K562 (cell line): ENCODE measurements around the gene SLC25A40. TPM values are rescaled to one million over a fixed set of nuclear protein-coding genes. Genes with fewer than 3 reads are reported as not detected.
A peak's percentile ranks its signal among the peaks of the same experiment; 100 is the strongest.

ENCODE experiments used
- ATAC-seq: fragments of 200-7000 bp; cut with Tn5 transposase; 3 replicates; pipeline ENCODE4 v1.9.1; 2020; ENCODE audit warnings: moderate library complexity
- BruUV-seq: library from RNA; stranded (reverse); fragments of 400-500 nt; replicated peaks from 2 replicates; lab custom pipeline; 2021; lab: Mats Ljungman, UMichigan
- CTCF ChIA-PET: fragments of 300-600 bp; formaldehyde crosslinking; extraction: SDS; loops from one replicate; lab custom pipeline; 2021; ENCODE audit warnings: low intra/inter-chr PET ratio; lab: Yijun Ruan, JAX
- POLR2A ChIA-PET: fragments of 300-600, 350-650 bp; sonication (Branson Sonifier 250); formaldehyde crosslinking; extraction: SDS; loops from one replicate; lab custom pipeline; 2021; ENCODE audit warnings: antibody characterized with exemption, inconsistent platforms; lab: Yijun Ruan, JAX
- DNase-seq, 4 experiments: peaks; one replicate each; pipeline versions ENCODE4 v3.0.0 to v3.0.0-alpha.2; 2011 to 2018; ENCODE audit warnings: low spot score in 3 of 4, mixed read lengths in 3 of 4; ENCODE audit errors: extremely low read depth in 1 of 4
- FAIRE-seq: peaks from 2 replicates; lab custom pipeline; 2011; peaks lifted over from hg19 to GRCh38; lab: Jason Lieb, UNC
- H2AFZ ChIP-seq: 2 replicates; pipeline ENCODE4 v1.6.0; 2011; ENCODE audit warnings: low read depth, low read length, control low read depth, inconsistent platforms
- H3K27ac ChIP-seq: fragments of 200-600 bp; 3 replicates; pipeline ENCODE4 v1.8.0; 2011; ENCODE audit warnings: low read depth, mild to moderate bottlenecking, control low read depth, inconsistent platforms, low read length, moderate library complexity, mixed read lengths; ENCODE audit errors: extremely low read depth
- H3K27me3 ChIP-seq, 2 experiments: fragments of 300-600 bp in 1 of 2; 2 replicates in 1 of 2; 3 replicates in 1 of 2; pipeline versions ENCODE4 v1.6.0 to v1.8.0; 2011; ENCODE audit warnings: inconsistent platforms in 2 of 2, low read length in 2 of 2, mild to moderate bottlenecking in 1 of 2, mixed read lengths in 1 of 2, moderate library complexity in 1 of 2; ENCODE audit not compliant: control insufficient read depth in 2 of 2, insufficient read depth in 2 of 2
- H3K36me3 ChIP-seq: fragments of 300-600 bp; 3 replicates; pipeline ENCODE4 v1.8.0; 2011; ENCODE audit warnings: mild to moderate bottlenecking, low read length, inconsistent platforms; ENCODE audit not compliant: control insufficient read depth, insufficient read depth
- H3K4me1 ChIP-seq, 2 experiments: fragments of 200-600 bp in 1 of 2; replicated peaks in 1 of 2; 2 replicates in 1 of 2; 3 replicates in 1 of 2; pipeline versions ENCODE4 v1.5.1 to v1.8.0; 2011; ENCODE audit warnings: inconsistent platforms in 2 of 2, low read length in 2 of 2, mild to moderate bottlenecking in 1 of 2, mixed read lengths in 1 of 2, moderate library complexity in 1 of 2; ENCODE audit not compliant: control insufficient read depth in 2 of 2, insufficient read depth in 2 of 2
- H3K4me2 ChIP-seq: 2 replicates; pipeline ENCODE4 v1.6.1; 2011; ENCODE audit warnings: low read length, control low read depth, inconsistent platforms, mixed read lengths; ENCODE audit not compliant: insufficient read depth
- H3K4me3 ChIP-seq: fragments of 200-600 bp; sonication (generic), shearing (Covaris generic); 2 replicates; pipeline ENCODE4 v1.5.1; 2016; ENCODE audit warnings: control low read depth, inconsistent platforms
- H3K79me2 ChIP-seq: fragments of 200-600 bp; 3 replicates; pipeline ENCODE4 v1.8.0; 2011; ENCODE audit warnings: low read length, inconsistent platforms; ENCODE audit not compliant: control insufficient read depth, insufficient read depth
- H3K9ac ChIP-seq, 2 experiments: 2 replicates each; pipeline versions ENCODE4 v1.6.0 to v1.6.1; 2011; ENCODE audit warnings: low read depth in 2 of 2, low read length in 2 of 2, control low read depth in 1 of 2, inconsistent platforms in 1 of 2, mild to moderate bottlenecking in 1 of 2, mixed read lengths in 1 of 2; ENCODE audit not compliant: insufficient read depth in 1 of 2
- H3K9me1 ChIP-seq: one replicate; pipeline ENCODE4 v1.6.0; 2011; ENCODE audit warnings: inconsistent platforms, mild to moderate bottlenecking, low read length, moderate library complexity; ENCODE audit not compliant: control insufficient read depth, insufficient read depth
- H3K9me3 ChIP-seq: replicated peaks from 2 replicates; pipeline ENCODE4 v1.5.1; 2011; ENCODE audit warnings: low read depth, low read length, inconsistent platforms; ENCODE audit not compliant: control insufficient read depth, insufficient read depth
- H4K20me1 ChIP-seq: replicated peaks from 2 replicates; pipeline ENCODE4 v1.6.1; 2011; ENCODE audit warnings: low read length, inconsistent platforms, mixed read lengths; ENCODE audit not compliant: control insufficient read depth, insufficient read depth
- CTCF ChIP-seq, 3 experiments: IDR thresholded peaks in 2 of 3; conservative IDR thresholded peaks in 1 of 3; 2 replicates each; pipeline ENCODE4 v1.5.1; 2011 to 2012; ENCODE audit warnings: low read length in 3 of 3, mild to moderate bottlenecking in 3 of 3, control low read depth in 2 of 3, improper control_type of control experiment in 1 of 3, inconsistent platforms in 1 of 3, low read depth in 1 of 3, mixed read lengths in 1 of 3, moderate library complexity in 1 of 3; ENCODE audit not compliant: insufficient read depth in 2 of 3
- NCOA1 ChIP-seq: fragments of 450-650 bp; IDR thresholded peaks from 2 replicates; pipeline ENCODE4 v1.6.1; 2016; ENCODE audit warnings: low read depth
- POLR2H ChIP-seq: IDR thresholded peaks from 2 replicates; pipeline ENCODE4 v1.6.1; 2016; ENCODE audit warnings: missing genetic modification characterization, low read depth, mild to moderate bottlenecking, control low read depth, missing compliant biosample characterization, moderate library complexity
- RAD21 ChIP-seq, 2 experiments: fragments of 250-450 bp in 1 of 2; fragments of 450-650 bp in 1 of 2; sonication (Bioruptor Pico) in 1 of 2; formaldehyde crosslinking in 1 of 2; IDR thresholded peaks in 1 of 2; conservative IDR thresholded peaks in 1 of 2; 2 replicates each; pipeline versions ENCODE4 v1.4.0 to v1.8.0; 2020 to 2022; ENCODE audit warnings: mild to moderate bottlenecking in 2 of 2, moderate library complexity in 1 of 2
- REST ChIP-seq, 2 experiments: fragments of 450-650 bp; formaldehyde crosslinking in 1 of 2; IDR thresholded peaks; 2 replicates each; pipeline versions ENCODE4 v1.4.0 to v1.6.1; 2014 to 2020; ENCODE audit warnings: mild to moderate bottlenecking in 2 of 2, borderline replicate concordance in 1 of 2, low read depth in 1 of 2
- in situ Hi-C: fragments of 300-500 bp; cut with MboI; formaldehyde crosslinking; loops from 4 replicates; pipeline ENCODE4 v1.15.0; 2018; ENCODE audit warnings: inconsistent platforms, mixed read lengths
- intact Hi-C: fragments of 100-400 bp; cut with micrococcal nuclease; formaldehyde crosslinking; loops from 2 replicates; pipeline ENCODE4 v1.14.2; 2022
- polyA plus RNA-seq, 8 experiments: library from polyadenylated mRNA; depleted of rRNA in 4 of 8; stranded (reverse) in 5 of 8; unstranded in 3 of 8; fragments of >200 nt; fragmentation: Nextera tagmentation in 2 of 8; fragmentation: Illumina TruSeq in 1 of 8; extraction: Ambion mirVana in 2 of 8; extraction: Trizol in 1 of 8; gene quantifications; 2 replicates each; pipeline versions ENCODE4 v1.2.1 to v1.2.3, GENCODE V29; 2011 to 2014; ENCODE audit warnings: inconsistent platforms in 1 of 8, missing spikeins in 1 of 8
- total RNA-seq, 7 experiments: library from RNA; depleted of rRNA in 6 of 7; stranded (reverse); fragments of >200 nt in 6 of 7; fragmentation: Illumina TruSeq in 2 of 7; extraction: Trizol in 2 of 7; gene quantifications; 2 replicates each; pipeline versions ENCODE4 v1.2.1 to v1.2.3, GENCODE V29; 2011 to 2021; ENCODE audit warnings: low replicate concordance in 1 of 7

SLC25A40 gene
- total and polyA plus RNA-seq, 9 of the 15 experiments (the other 6 are each of a cell fraction or from before 2014, with no cell fraction given) = 6.7 to 44.0 (median 26.5) TPM

DNA sequence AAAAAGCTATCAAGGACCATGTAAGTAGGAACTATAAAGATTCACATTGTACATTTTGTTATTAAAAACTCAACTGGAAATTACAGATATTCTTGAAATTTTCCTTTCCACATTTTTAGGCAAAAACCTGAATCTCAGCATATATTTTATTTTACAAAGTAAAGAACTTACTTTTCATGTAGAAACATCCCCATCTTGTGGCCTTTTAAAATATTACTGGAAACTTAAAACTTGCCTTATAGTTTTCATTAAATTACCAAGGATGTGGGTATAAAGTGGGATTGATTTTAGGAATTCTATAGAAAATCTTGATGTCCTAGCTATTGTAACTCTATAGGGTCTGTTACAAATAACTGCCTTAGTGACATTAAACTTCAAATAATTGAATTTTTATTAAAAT, 10.7 kb upstream of the SLC25A40 start:
- peak; percentile 19; the same call in 1 of the 2 replicates for TF ChIP-seq REST (IDR thresholded peaks at IDR 0.05; ENCODE audit: borderline replicate concordance)
- no peak for TF ChIP-seq REST (CRISPR knock-in tag; IDR thresholded peaks at IDR 0.05; ENCODE audit: low read depth)
- 0 out of 2 replicates have a peak, but pooled peaks have one; percentile 30 for TF ChIP-seq POLR2H (tag)
- no peak for TF ChIP-seq NCOA1
- peak in 2 of 3 experiments; percentile 20 to 50; a peak in 2 of 6 replicates for TF ChIP-seq CTCF (IDR thresholded peaks at IDR 0.05 in 2 of 3, conservative IDR thresholded peaks at IDR 0.05 in 1 of 3; ENCODE audit: insufficient read depth in 2 of 3, low read depth in 1 of 3, low read length in 3 of 3)
- peak; percentile 51 to 56 for TF ChIP-seq RAD21 (CRISPR knock-in tag; conservative IDR thresholded peaks at IDR 0.05 in 1 of 2, IDR thresholded peaks at IDR 0.05 in 1 of 2)
- H4K20me1 ChIP-seq = no peaks in the 10 kb centered on the region
- ChIA-PET POLR2A (interaction anchor here (0.8 to 1.1 kb wide), 2 partner anchors 8 to 158 kb away, joined by 3 read pairs; no protein-coding TSS in a partner anchor), CTCF (interaction anchor here (0.9 to 3.7 kb wide), 2 partner anchors 89 to 960 kb away, joined by 3 to 25 read pairs; no protein-coding TSS in a partner anchor)
- no peak overlapping the region for H2AFZ ChIP-seq
- ATAC-seq = 0 out of 3 replicates have a peak, but pooled peaks have one; percentile 33
- intact Hi-C loops = loop anchor here (1.0 to 5.0 kb wide), 3 partner anchors 88 to 575 kb away; no protein-coding TSS in a partner anchor
- H3K36me3 ChIP-seq = peaks cover 99% of the 10 kb centered on the region
- FAIRE-seq = no peak
- H3K9ac ChIP-seq = no peak overlapping the region
- H3K27ac ChIP-seq = no peak overlapping the region
- in situ Hi-C loops = no loop called here
- no peak for DNase-seq
- H3K79me2 ChIP-seq = peaks cover 96% of the 10 kb centered on the region
- no peak overlapping the region for H3K4me3 ChIP-seq
- no peaks in the 10 kb centered on the region for H3K9me1 ChIP-seq
- H3K27me3 ChIP-seq = no peaks in the 10 kb centered on the region
- no TSS peak for BruUV-seq
- no peak overlapping the region for H3K4me2 ChIP-seq
- no peaks in the 10 kb centered on the region for H3K4me1 ChIP-seq
- H3K9me3 ChIP-seq = no peaks in the 10 kb centered on the region
